RCC 7860 (cell line): ENCODE measurements around the gene OTOGL.
"Not testable (repeated sequence)": the region's sequence is repeated elsewhere in the genome, so short reads cannot be mapped to it uniquely, and the experiment has no call there.

ENCODE experiments used
- DNase-seq: peaks from one replicate; pipeline ENCODE4 v3.0.0-alpha.2; 2015; ENCODE audit warnings: low spot score
- FAIRE-seq: peaks from 2 replicates; lab custom pipeline; 2012; peaks lifted over from hg19 to GRCh38; lab: Jason Lieb, UNC

The OTOGL gene

GRCh38 chr12:80222261-80222660, 122.9 kb downstream of the OTOGL start:
- no peak for FAIRE-seq
- DNase-seq, result no peak

GRCh38 chr12:80226576-80226975, 127.2 kb downstream of the OTOGL start:
- peak; percentile 55 for FAIRE-seq
- DNase-seq, result peak; percentile 33

- not testable (repeated sequence) for FAIRE-seq, DNase-seq
Observed at GRCh38 chr12:80227904-80228303, 128.6 kb downstream of the OTOGL start.

GRCh38 chr12:80230068-80230467, 130.7 kb downstream of the OTOGL start:
- DNase-seq, result no peak

GRCh38 chr12:80232837-80233236, 133.5 kb downstream of the OTOGL start:
- DNase-seq (no peak), FAIRE-seq (no peak)

More at GRCh38 chr12:80230068-80230467, 130.7 kb downstream of the OTOGL start:
- no peak for FAIRE-seq

GRCh38 chr12:80233926-80234325, 134.6 kb downstream of the OTOGL start:
- no peak for FAIRE-seq

GRCh38 chr12:80234667-80235066, 135.3 kb downstream of the OTOGL start:
- DNase-seq (no peak), FAIRE-seq (no peak)

More at GRCh38 chr12:80233926-80234325, 134.6 kb downstream of the OTOGL start:
- DNase-seq, result no peak

- no peak for DNase-seq
- no peak for FAIRE-seq
Observed at GRCh38 chr12:80235944-80236343, 136.6 kb downstream of the OTOGL start.

- DNase-seq (no peak), FAIRE-seq (no peak)
Observed at GRCh38 chr12:80239867-80240266, 140.5 kb downstream of the OTOGL start.

- FAIRE-seq, result no peak
- DNase-seq, result no peak
Observed at GRCh38 chr12:80241576-80242273, 142.4 kb downstream of the OTOGL start.

GRCh38 chr12:80242321-80242720, 143.0 kb downstream of the OTOGL start:
- FAIRE-seq (no peak), DNase-seq (no peak)

GRCh38 chr12:80249581-80249980, 150.2 kb downstream of the OTOGL start:
- not testable (repeated sequence) for FAIRE-seq, DNase-seq

- DNase-seq (no peak), FAIRE-seq (no peak)
Observed at GRCh38 chr12:80257920-80258319, 158.6 kb downstream of the OTOGL start.

- DNase-seq (no peak), FAIRE-seq (no peak)
Observed at GRCh38 chr12:80260269-80260668, 160.9 kb downstream of the OTOGL start.

- no peak for FAIRE-seq
- no peak for DNase-seq
Observed at GRCh38 chr12:80261403-80261802, 162.1 kb downstream of the OTOGL start.

GRCh38 chr12:80262346-80262745, 163.0 kb downstream of the OTOGL start:
- peak; percentile 92 for FAIRE-seq
- peak; percentile 88 for DNase-seq

- no peak for FAIRE-seq
Observed at GRCh38 chr12:80262771-80263170, 163.4 kb downstream of the OTOGL start.

GRCh38 chr12:80264386-80264785, 165.0 kb downstream of the OTOGL start:
- no peak for FAIRE-seq
- no peak for DNase-seq

More at GRCh38 chr12:80262771-80263170, 163.4 kb downstream of the OTOGL start:
- DNase-seq, result no peak

- DNase-seq (no peak), FAIRE-seq (no peak)
Observed at GRCh38 chr12:80264891-80265290, 165.6 kb downstream of the OTOGL start.

GRCh38 chr12:80268924-80269749, 169.8 kb downstream of the OTOGL start:
- peak; percentile 88 for DNase-seq
- peak; percentile 96 for FAIRE-seq

GRCh38 chr12:80269803-80270552, 170.6 kb downstream of the OTOGL start:
- peak; percentile 55 for FAIRE-seq
- DNase-seq, result peak; percentile 31
